HT1080 (cell line): ENCODE data around the gene OPTC. TPM values are rescaled to one million over a fixed set of nuclear protein-coding genes. Genes with fewer than 3 reads are reported as not detected.
A peak's percentile ranks its signal among the peaks of the same experiment; 100 is the strongest.

Source experiments
- DNase-seq: peaks from one replicate; pipeline ENCODE4 v3.0.0-alpha.2; 2015; ENCODE audit warnings: low read depth
- total RNA-seq: library from RNA; depleted of rRNA; stranded (reverse); fragments of >200 nt; shearing (Covaris generic); gene quantifications from 2 replicates; pipeline ENCODE4 v1.2.3, GENCODE V29; 2014

The OPTC gene
- total RNA-seq, 1 experiment from 2014 or later = not detected

DNA sequence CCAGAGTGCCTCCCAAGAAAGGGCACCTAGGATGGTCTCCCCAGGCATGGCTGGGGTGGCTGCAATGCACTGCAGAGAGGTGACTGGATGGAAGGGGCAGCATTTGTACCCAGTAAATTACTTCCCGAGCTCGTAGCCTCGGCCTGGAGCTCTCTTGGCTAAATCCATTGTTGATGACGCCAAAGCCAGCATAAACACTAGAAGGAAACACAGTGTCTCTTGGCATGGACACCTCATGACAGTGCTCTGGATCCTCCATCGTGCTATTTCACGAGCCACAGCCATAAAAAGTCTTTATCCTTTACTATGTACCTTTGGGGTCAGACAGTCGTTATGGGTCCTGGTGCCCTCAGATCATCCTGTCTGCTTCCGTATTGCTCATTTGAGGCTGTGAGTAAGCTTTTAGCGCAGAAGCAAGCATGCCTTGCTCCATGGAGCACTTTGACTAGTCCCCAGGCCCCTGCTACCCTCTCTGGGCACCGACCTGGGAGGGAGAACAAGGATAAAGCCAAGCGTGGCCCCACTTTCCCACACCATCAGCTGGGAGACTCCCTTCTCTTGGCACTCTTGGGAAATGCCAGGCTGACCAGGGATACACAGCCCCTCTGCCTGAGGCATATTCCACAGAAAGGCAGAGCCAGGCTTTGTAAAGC is 28.7 kb upstream of the OPTC start:
- no peak for DNase-seq

DNA sequence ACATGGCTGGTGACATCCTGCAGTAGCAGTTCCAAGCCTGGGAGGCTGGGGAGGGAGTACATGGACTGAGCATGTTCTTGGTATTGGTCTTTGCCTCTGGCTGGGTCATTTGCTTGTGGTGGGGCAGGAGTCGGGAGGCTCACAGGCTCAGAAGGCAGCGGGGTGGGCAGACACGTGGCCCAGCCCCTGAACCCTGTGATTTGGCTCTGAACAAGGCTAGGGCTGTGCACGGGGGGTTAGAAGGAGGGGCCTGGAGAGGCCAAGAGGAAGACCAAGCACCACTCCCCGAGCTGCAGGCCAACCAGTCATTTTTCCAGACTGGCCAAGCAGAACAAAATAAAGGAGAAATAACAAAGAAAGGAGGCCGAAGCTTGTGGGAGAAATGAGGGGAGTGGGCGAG is 28.0 kb upstream of the OPTC start:
- no peak for DNase-seq

DNA sequence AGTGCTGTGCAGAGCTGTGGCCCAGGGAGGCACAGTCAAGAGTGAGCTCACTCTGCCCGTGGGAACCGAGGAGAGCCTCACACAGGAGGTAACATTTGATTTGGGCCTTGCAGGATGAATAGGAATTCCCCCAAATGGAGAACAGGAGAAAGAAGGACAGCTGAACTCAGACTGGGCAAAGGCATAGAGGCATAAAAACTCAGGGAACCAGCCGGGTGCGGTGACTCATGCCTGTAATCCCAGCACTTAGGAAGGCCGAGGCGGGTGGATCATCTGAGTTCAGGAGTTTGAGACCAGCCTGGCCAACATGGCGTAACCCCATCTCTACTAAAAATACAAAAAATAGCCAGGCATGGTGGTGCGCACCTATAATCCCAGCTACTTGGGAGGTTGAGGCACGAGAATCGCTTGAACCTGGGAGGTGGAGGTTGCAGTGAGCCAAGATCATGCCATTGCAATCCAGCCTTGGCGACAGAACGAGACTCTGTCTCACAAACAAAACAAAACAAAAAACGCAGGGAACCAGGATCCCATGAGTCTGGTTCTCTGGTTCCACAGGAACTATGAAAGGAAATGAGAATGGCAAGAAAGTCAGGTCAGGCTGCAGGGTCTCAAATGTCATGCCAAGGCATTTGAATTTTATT is 26.9 kb upstream of the OPTC start:
- peak; percentile 21 for DNase-seq

DNA sequence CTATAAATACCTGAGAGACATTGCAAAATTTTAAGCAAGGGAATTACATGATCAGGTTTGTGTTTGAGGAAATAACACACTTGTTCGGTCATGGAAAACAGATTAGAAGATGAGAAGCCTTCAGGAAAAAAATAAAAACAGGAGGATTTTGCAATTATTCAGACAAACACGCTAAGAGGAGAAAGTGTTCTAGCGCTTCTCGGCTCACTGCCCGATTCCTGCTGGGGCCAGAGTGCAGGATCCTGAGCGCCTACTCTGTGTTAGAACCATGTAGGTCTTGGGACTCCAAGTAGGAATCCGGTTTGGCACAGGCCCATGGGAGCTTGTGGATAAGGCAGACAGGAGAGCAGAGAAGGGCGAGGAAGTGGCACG is 26.4 kb upstream of the OPTC start:
- no peak for DNase-seq

DNA sequence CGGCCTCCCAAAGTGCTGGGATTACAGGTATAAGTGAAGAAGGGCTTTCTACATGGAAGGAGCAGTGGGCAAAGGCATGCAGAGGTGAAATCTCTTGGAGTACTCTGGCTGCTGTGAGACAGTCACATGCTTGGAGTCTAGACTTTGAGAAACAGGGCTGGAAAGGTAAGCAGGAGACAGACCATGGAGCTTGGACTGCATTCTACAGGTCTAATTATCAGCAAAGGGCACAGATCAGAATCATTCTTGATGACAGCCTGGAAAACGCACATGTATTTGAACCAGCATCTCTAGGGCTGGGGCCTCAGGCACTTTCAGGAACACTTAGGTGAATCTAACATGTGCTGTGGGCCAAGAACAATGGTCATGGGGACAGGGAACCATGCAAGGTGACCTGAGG is 25.6 kb upstream of the OPTC start:
- DNase-seq = no peak

DNA sequence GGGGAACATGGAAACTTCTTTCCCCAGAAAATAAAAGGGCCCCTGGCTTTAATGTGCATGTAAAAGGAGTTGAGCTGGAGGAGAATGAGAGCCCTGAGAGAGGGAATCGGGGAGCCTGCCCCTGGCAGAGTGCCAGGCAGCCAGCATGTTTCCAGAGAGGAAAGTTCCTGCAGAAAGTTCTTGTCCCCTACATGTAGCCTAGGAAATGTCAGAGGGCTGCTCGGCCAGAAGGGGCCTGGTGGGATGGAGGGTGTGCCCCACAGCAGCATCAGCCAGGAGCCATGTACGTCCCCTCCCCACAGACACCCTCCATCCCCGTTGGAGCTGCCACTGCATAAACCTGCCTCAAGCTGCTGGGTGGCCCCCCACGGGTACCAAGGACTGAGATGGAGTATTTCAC is 23.7 kb upstream of the OPTC start:
- no peak for DNase-seq

DNA sequence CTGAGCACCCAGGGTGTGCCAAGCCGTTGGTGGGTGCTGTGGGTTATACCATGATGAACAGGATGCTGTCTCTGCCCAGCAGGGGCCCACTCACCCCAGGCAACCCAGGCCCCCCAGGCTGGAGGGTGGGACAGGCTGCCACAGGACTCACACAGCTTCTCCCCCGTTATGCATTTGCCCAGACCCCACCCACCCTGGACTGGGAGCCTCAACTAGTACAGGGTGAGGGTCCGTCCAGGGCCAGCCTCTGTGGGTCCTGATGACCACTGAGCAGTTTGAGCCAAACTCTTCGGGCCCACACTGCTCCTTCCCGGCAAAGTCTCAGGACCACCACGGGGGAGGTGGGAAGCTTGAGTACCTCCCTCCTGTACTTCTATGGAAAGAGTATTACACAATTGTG is 22.1 kb upstream of the OPTC start:
- DNase-seq = no peak

DNA sequence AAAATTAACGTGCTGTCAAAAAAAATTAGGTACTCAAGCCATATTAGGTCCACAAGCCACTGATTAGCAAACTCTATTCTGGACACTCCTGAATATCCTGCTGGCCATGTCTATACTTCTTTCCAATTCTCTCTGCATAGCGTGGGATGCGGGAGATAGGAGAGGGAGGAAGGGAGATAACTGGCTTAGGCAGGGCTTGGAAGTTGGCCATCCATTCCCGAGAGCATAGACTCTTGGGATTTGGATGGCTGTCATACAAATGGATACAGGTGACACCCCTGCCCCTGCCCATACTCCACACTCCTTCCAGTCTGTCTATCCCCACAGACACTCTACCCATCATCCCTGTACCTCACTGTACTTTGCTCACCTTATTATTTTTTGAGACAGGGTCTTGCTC is 20.7 kb upstream of the OPTC start:
- no peak for DNase-seq

DNA sequence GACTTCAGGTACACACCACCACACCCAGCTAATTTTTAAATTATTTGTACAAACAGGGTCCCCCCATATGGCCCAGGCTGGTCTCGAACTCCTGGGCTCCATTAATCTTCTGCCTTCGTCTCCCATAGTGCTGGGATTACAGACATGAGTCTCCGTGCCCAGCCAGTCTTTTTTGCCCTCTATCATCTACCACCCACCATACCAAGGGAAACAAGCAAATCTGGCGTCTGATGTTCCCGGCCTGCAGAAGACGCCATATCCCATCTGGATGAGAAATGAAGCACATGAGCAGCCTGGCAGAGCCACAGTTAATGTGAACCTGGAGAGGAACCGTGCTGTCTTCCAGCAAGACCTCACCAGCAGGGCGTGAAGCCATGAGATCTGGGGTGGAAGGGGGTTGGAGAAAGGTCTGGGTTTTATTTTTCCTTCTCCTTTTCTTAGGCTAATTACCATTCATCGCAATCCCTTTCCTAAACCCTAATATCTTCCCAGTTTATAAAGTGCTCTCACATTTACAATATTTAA is 20.1 kb upstream of the OPTC start:
- no peak for DNase-seq

DNA sequence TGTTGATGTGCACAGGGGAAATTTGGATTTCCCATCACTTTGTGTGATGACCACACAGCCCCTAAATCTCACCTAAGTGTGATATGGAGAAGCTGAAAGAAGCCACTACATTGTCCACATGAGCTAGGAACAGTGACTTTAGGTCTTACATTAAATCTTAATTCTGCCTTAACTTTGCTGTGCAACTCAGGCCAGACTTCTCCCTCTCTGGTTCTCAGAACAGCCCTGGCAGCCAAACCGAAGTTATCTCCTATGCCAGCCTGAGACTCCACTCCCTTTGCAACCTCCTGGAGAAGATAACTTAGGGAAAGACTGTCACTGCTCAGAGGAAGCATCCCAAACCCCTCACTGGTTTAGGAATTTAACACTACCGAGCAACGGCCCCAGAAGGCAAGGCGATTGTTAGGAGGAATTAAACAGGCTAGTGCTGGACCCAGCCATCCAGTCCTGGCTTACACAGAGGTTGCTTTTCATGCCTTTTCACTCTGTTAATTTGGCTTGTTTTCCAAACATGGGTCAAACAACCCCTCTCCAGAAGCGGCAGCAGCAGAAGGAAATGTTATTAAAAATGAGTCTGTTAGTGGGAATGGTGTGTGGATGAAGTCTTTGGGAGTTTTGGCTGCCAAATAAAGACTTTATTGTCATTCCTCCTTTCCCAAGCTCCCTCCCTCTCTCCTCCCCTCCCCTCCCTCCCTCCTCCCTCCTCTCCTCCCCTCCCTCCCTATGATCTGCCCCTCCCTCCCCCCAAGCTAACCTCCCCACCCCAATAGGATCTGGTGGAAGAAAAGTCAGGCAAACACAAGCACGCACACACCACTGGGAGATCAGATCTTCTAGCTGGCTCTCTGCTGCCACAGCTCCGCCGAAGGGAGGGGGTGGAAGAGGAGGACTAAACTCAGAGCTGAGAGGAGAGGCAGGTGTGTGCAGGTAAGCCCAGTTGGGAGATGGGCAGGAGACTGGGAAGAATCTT is 18.7 kb upstream of the OPTC start, which contains the start of gene PRELP:
Gene PRELP, plus strand, starts transcription at position 795 of the 970 bp plus-strand sequence. CDS start 7,379 bp downstream, outside the sequence.
- no peak for DNase-seq

DNA sequence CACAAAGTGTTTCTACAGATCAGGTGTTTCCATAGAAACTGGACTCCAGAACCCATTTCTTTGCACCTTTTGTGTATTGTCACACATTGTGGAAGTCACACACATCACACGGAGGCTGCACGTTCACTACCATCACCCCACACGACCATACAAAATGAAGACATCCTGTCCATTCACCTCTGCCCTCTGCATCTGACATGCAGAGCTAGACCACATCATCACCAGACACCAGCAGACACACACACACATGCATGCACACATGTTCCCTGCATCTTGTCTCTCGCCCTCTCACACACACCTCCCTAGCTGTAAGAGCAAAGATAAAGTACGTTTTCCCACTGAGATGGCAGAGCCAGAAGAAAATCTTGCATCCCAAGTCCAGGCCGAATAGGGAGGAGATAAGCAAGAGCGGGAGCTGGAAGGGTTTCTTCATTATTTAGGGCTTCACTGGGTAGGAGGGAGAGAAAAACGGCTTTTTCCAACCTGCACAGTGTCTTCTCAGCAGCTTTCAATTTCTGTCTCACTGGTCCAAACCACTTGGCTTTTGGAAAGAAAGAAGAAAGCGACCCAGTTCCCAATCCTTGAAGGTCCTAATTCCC is 17.6 kb upstream of the OPTC start:
- DNase-seq = no peak

DNA sequence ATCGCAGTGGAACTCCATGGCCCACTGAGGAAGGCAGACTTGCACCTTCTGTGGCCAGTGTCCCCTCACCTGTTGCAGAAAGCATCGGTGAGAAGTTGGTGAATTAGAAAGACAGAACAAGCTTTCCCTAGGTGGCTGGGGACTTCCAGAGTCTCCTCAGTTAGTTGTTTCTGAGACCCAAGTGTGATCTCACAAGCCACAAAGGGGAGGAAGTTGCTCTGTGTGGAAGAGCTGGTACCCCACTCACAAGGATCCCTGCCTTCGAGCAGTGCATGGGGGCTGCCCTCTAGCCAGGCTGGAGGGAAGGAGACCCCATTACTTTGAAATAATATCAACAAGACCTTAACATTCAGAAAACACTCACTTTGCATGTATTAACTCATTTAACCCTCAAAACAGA is 16.2 kb upstream of the OPTC start:
- DNase-seq = no peak

DNA sequence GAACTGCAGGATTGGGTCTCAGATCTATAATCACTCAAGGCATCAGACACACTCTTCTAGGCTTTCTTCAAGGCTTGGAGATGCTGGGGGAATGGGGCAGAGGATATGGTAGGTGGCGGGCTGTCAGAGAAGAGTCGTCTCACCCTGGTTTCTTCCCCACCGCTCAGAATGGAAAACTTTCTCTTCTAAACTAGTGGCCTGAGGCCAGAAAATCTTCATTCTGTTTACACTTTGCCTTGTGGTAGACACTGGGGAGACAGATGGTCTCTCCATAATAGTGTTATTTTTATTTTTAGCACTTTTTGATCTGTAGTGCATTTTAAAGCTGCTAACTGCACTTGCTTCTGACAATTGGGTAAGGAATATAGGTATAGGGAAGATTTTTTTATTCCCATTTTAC is 15.7 kb upstream of the OPTC start:
- no peak for DNase-seq

DNA sequence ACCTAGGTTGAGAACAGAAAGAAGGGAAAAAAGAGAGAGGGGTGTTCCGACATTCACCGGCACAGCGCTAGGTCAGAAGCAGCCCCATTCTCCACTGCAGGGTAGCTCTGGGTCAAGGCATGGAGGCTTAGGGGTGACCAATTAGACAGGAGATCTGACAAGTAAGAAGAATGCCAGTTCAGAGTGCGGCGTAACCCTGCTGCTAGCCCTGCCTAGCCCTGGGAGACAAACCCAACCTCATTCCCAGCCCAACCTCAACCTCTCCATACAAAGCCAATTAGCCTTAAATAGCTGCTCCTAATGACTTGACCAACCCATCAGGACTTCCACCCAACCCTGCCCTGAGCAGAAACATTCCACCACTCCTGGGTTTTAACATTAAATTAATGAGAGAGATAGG is 15.0 kb upstream of the OPTC start:
- no peak for DNase-seq

DNA sequence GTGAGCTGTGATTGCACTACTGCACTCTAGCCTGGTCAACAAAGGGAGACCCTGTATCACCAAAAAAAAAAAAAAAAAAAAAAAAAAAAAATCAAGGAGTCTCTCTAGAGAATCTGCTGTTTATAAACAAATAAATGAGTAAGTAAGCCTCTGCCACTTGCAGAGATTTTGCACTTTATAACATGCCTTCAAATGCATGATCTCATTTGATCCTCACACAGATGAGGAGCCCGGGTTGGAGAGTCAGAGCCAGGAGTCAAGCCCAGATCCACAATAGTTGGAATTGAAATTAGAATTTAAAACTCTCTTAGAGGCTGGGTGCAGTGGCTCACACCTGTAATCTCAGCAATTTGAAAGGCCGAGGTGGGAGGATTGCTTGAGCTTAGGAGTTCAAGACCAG is 14.3 kb upstream of the OPTC start:
- DNase-seq = no peak

DNA sequence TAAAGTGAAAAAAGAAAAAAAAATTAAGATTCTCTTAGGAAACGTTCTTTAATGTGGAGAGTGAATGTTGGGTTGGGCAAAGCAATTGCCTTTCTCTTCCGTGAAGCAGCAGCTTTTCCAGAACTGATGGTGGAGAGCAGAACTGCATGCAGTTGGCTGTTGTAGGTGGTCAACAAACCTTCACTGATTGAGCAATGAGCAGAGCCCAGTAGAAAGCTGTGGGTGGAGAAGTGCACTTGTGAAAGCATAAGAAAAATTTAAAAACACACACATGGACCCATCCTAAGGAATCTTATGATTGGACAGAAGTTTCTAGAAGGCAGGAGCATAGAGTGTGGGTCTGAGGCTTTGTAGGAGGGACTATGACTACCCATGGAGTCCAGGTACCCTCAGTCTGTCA is 13.9 kb upstream of the OPTC start:
- DNase-seq = peak; percentile 14

DNA sequence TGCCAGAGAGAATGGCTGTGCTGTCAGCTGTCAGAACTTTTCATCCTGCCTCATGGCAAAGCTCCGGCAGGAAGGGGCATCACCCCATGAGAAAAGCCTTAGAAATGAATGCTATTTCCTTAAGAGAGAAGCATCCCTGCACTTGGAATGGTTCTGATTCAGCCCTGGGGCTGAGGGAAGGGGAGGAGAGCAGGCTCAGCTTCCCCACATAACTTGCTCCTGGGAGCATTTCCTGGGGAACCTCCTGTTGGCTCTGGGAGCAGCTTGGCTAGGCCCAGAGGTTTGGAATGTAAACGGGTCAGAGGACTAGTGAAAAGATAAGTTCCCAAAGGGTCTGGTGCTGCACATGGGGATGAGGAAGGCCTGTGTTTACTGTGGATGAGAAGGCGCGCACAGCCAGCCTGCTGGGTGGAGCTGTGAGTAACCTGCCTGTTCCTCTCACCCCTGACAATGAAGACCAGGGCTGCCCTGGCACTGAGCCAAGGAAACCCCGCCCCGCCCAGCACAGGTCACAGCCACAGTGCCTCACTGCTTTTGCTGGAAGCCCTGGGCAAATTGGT is 13.3 kb upstream of the OPTC start:
- DNase-seq = peak; percentile 91

DNA sequence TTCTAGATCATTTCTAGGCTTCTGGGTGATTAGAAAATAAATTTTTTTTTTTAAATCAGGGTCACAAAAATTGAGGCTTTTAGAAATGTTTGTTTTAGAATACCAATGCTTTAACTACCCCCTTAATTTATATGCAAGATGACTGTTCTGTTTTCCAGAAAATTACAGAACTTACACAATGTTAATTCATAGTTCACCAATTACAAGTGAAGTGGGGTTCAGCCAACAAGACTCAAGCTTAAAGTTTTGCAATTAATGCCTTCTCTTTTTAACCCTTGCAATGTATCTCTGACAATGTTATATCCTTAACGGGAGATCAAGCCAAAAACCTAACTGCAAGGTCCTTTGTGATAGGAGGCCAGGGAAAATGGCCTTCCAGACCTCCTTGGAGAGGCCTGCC is 12.8 kb upstream of the OPTC start:
- DNase-seq = no peak

DNA sequence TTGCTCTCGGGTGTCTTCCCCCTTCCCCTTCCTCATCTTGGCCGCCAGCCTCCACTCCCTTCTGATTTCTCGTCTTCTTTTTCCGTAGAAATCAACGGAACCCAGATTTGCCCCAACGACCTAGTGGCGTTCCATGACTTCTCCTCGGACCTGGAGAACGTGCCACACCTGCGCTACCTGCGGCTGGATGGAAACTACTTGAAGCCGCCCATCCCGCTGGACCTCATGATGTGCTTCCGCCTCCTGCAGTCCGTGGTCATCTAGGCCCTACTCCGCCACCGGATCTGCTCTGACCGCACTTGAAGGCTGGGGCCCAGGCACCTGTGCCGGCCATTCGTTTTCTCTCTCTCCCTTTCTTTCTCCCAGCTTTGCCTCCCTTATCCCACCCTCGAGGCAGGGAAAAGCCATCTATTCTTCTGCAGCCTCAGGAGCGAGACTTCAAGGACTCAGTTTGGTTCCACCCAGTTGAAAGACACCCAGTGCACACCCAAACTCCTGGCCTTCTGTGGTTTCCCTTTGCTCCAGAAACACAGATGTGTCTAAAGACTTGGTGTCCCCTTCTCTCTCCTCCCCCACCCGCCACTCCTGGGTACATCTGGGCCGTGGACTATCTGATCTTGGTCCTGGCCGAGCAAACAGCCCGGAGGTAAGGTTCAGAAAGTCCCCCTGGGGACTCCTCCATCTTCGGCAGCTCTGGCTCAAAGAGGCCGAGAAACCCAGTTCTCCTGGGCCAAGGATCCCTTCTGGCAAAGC is 7.2 kb upstream of the OPTC start:
- DNase-seq = no peak

DNA sequence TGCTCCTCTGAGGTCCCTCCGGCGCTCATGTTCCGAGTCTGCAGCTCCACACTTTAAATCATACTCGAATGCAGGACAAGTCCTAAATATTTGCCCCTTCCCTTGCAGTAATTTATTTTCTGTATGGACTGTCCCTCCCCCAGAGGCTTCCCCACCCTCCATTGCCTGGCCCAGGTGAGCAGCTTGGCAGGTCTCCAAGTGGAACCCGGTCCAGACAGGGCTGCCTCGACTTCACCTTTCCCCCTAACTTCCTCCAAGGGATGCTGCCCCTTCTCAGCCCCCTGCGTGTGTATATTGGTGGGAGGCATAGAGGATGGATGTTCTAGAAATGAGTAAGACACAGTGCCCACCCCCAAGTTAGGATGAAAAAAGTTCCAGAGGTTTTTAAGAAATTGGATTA is 5.4 kb upstream of the OPTC start:
- no peak for DNase-seq

DNA sequence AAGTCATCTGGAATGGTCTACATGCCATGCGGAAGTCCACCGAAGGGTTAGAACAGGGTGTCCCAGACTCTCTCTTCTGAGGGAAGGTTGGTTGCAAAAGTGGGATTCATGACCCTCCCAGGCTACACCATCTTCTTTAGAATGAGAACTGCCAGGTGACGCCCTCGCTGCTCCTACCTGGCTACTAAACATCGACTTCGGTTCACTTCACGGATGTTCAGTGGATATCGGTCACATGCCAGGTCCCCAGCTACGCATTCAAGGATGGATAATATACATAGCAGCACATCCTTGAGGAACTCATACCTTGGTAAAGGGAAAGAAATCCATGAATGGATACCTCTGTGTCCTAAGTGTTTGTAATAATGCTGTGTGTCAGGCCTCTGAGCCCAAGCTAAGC is 3.3 kb upstream of the OPTC start:
- DNase-seq = no peak
